H1 (cell line): ENCODE measurements around the gene PAQR5. TPM values are rescaled to one million over a fixed set of nuclear protein-coding genes. Genes with fewer than 3 reads are reported as not detected.

ENCODE experiments used
- CEBPB ChIP-seq: IDR thresholded peaks from 2 replicates; pipeline ENCODE4 v1.6.1; 2012; ENCODE audit warnings: low read depth, low read length
- CTBP2 ChIP-seq: IDR thresholded peaks from 2 replicates; pipeline ENCODE4 v1.7.0; 2011; ENCODE audit warnings: borderline replicate concordance, mild to moderate bottlenecking, moderate library complexity, mixed read lengths, low read length; ENCODE audit not compliant: insufficient read depth, insufficient read length
- MAFK ChIP-seq: IDR thresholded peaks from 2 replicates; pipeline ENCODE4 v1.6.1; 2012; ENCODE audit warnings: low read depth, mild to moderate bottlenecking, improper control_type of control experiment, low read length
- RBBP5 ChIP-seq: IDR thresholded peaks from 2 replicates; pipeline ENCODE4 v1.7.1; 2012; ENCODE audit warnings: low read depth, mild to moderate bottlenecking, inconsistent platforms, low read length, moderate library complexity, borderline replicate concordance
- TCF12 ChIP-seq: IDR thresholded peaks from 2 replicates; pipeline ENCODE4 v1.6.1; 2011; ENCODE audit warnings: low read depth, mild to moderate bottlenecking, low read length
- polyA plus RNA-seq, 7 experiments: library from polyadenylated mRNA; depleted of rRNA in 3 of 7; stranded (reverse) in 5 of 7; unstranded in 2 of 7; fragments of >200 nt in 5 of 7; fragments of 200-250 nt in 2 of 7; gene quantifications; 1 replicate in 5 of 7; 2 replicates in 1 of 7; 4 replicates in 1 of 7; pipeline versions ENCODE4 v1.2.1 to v1.2.3, GENCODE V29; 2011 to 2013; ENCODE audit warnings: missing spikeins in 2 of 7, mixed read lengths in 2 of 7
- total RNA-seq: library from RNA; stranded (reverse); fragmentation: NEBNext Ultra II Directional; extraction: Animal tissue kit (Norgen Biotek cat#: 25700); gene quantifications from 2 replicates; pipeline ENCODE4 v1.2.1, GENCODE V29; 2021
- TF ChIP-seq, protein P1 (sequence below), 3 experiments: IDR thresholded peaks; 1 replicate in 2 of 3; 2 replicates in 1 of 3; pipeline versions ENCODE4 v1.5.1 to v1.6.1; 2011; ENCODE audit warnings: low read length in 3 of 3, mild to moderate bottlenecking in 3 of 3, inconsistent platforms in 2 of 3, low read depth in 1 of 3, moderate library complexity in 1 of 3; ENCODE audit not compliant: insufficient read depth in 1 of 3; ENCODE audit errors: control extremely low read depth in 1 of 3
- TF ChIP-seq, protein P2 (sequence below): IDR thresholded peaks from 2 replicates; pipeline ENCODE4 v1.6.1; 2012; ENCODE audit warnings: inconsistent platforms

Gene PAQR5
- total and polyA plus RNA-seq, 2 of the 8 experiments (the other 6 are each of a cell fraction or from before 2014, with no cell fraction given): 8.7 to 18.1 TPM

DNA sequence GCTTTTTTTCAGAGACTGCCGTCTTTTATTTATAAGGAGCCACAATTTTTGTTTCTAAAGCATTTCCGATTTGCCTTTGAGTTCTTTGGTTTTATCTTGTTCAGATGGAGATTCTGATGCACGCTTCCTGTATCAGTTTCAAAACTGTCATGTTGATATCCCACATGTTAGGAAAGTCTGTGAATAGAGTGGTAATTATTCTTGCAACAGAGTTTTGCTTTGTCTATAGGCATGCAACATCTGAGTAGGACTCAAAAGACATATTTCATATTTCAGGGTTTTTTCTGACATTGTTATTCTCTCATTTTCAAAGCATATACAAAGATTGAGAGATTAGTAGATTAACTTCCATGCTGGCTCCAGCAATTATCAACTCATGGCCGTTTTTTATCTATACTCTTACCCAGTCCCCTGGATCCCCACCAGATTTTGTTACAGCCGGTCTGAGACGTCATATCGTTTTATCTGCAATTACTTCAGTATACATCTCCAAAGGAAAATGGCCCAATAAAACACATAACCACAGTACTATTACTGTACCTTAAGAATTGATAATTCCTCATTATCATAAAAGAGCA, 22.4 kb downstream of the PAQR5 start (continued):
- TF ChIP-seq, protein P1, sequence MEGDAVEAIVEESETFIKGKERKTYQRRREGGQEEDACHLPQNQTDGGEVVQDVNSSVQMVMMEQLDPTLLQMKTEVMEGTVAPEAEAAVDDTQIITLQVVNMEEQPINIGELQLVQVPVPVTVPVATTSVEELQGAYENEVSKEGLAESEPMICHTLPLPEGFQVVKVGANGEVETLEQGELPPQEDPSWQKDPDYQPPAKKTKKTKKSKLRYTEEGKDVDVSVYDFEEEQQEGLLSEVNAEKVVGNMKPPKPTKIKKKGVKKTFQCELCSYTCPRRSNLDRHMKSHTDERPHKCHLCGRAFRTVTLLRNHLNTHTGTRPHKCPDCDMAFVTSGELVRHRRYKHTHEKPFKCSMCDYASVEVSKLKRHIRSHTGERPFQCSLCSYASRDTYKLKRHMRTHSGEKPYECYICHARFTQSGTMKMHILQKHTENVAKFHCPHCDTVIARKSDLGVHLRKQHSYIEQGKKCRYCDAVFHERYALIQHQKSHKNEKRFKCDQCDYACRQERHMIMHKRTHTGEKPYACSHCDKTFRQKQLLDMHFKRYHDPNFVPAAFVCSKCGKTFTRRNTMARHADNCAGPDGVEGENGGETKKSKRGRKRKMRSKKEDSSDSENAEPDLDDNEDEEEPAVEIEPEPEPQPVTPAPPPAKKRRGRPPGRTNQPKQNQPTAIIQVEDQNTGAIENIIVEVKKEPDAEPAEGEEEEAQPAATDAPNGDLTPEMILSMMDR (IDR thresholded peaks at IDR 0.05; ENCODE audit: control extremely low read depth in 1 of 3, insufficient read depth in 1 of 3, low read depth in 1 of 3, low read length in 3 of 3): no peak
- no peak for TF ChIP-seq MAFK
- TF ChIP-seq TCF12: no peak
- no peak for TF ChIP-seq CTBP2
- no peak for TF ChIP-seq RBBP5
- TF ChIP-seq, protein P2, sequence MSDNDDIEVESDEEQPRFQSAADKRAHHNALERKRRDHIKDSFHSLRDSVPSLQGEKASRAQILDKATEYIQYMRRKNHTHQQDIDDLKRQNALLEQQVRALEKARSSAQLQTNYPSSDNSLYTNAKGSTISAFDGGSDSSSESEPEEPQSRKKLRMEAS: no peak
- no peak for TF ChIP-seq CEBPB
